Chondrocyte (in vitro differentiated cells): ENCODE measurements around the gene ANKDD1B. TPM values are rescaled to one million over a fixed set of nuclear protein-coding genes. Genes with fewer than 3 reads are reported as not detected.
"Not testable (repeated sequence)": the region's sequence is repeated elsewhere in the genome, so short reads cannot be mapped to it uniquely, and the experiment has no call there.

Experiments used
- DNase-seq: peaks from one replicate; pipeline ENCODE4 v3.0.0; 2021; ENCODE audit warnings: mixed read lengths, low spot score
- H3K27ac Mint-ChIP-seq: one replicate; pipeline ENCODE4 v1.8.0; 2021; ENCODE audit warnings: mild to moderate bottlenecking, moderate library complexity, mixed read lengths; ENCODE audit not compliant: unreplicated experiment
- H3K27me3 Mint-ChIP-seq: 2 replicates; pipeline ENCODE4 v1.8.0; 2021; ENCODE audit warnings: low read depth, mixed read lengths
- H3K36me3 Mint-ChIP-seq: 2 replicates; pipeline ENCODE4 v1.8.0; 2021; ENCODE audit warnings: low read depth, mixed read lengths
- H3K4me1 Mint-ChIP-seq: 2 replicates; pipeline ENCODE4 v1.8.0; 2021; ENCODE audit warnings: low read depth, mild to moderate bottlenecking, mixed read lengths
- H3K4me3 Mint-ChIP-seq: one replicate; pipeline ENCODE4 v1.8.0; 2021; ENCODE audit warnings: mild to moderate bottlenecking, moderate library complexity, mixed read lengths; ENCODE audit not compliant: unreplicated experiment
- H3K9me3 Mint-ChIP-seq: 2 replicates; pipeline ENCODE4 v1.8.0; 2021; ENCODE audit warnings: low read depth, mixed read lengths
- total RNA-seq: library from RNA; stranded (reverse); gene quantifications from 3 replicates; pipeline ENCODE4 v1.2.1, GENCODE V29; 2021
- TF ChIP-seq, protein P1 (sequence below): fragments of 200-600 bp; sonication (generic); IDR thresholded peaks from 2 replicates; pipeline ENCODE4 v1.5.0; 2021; ENCODE audit warnings: antibody characterized with exemption, mild to moderate bottlenecking, moderate library complexity

The ANKDD1B gene
- total RNA-seq, 1 donor from 2014 or later = 0.42 TPM

DNA sequence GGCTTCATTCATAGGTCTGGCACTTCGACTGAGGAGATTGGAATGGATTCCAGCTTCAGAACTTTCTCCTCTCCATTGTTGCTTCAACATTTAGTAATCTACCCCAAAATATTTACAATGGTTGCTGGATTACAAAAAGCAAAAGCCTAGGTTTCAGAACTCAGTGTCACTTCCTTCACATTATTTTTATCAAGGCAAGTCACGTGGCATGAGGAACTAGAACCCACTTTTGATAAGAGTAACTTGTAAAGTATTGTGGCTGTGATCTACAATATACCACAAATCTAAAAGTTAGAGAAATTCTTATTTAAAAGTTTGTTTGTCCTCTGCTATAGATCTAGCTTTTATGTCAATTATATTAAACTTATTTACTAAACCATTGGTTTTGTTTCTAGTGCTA, 39.7 kb upstream of the ANKDD1B start:
- Mint-ChIP-seq H3K27me3 (no peaks in the 10 kb centered on the region), H3K4me1 (peaks cover 34% of the 10 kb centered on the region), H3K4me3 (no peak overlapping the region), H3K27ac (no peak overlapping the region), H3K9me3 (no peaks in the 10 kb centered on the region), H3K36me3 (peaks cover 1% of the 10 kb centered on the region)
- DNase-seq = no peak
- TF ChIP-seq, protein P1, sequence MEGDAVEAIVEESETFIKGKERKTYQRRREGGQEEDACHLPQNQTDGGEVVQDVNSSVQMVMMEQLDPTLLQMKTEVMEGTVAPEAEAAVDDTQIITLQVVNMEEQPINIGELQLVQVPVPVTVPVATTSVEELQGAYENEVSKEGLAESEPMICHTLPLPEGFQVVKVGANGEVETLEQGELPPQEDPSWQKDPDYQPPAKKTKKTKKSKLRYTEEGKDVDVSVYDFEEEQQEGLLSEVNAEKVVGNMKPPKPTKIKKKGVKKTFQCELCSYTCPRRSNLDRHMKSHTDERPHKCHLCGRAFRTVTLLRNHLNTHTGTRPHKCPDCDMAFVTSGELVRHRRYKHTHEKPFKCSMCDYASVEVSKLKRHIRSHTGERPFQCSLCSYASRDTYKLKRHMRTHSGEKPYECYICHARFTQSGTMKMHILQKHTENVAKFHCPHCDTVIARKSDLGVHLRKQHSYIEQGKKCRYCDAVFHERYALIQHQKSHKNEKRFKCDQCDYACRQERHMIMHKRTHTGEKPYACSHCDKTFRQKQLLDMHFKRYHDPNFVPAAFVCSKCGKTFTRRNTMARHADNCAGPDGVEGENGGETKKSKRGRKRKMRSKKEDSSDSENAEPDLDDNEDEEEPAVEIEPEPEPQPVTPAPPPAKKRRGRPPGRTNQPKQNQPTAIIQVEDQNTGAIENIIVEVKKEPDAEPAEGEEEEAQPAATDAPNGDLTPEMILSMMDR = no peak

DNA sequence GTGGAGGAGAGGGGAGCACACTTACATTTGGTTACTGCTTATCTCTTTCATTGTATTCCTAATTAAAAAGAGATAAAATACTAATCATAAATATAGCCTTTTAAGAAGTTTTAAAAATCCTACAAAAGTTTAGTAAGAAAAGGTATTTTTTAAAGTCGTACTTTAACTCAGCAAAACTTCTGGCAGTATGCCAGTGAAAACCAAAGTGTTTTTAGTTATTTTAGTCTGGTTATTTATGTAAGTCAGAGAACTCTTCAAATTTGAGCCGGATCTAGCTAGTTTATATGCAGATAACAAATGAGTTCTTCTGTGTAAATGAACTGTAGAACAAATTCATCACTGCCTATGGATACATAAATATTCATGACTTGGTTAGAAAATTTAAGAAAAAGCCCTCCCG, 36.5 kb upstream of the ANKDD1B start:
- Mint-ChIP-seq H3K4me1 (peaks cover 15% of the 10 kb centered on the region), H3K4me3 (peak overlapping the region; percentile 47), H3K27ac (peak overlapping the region; percentile 90), H3K9me3 (no peaks in the 10 kb centered on the region), H3K27me3 (no peaks in the 10 kb centered on the region), H3K36me3 (peaks cover 8% of the 10 kb centered on the region)
- TF ChIP-seq, protein P1 = no peak
- DNase-seq = no peak

DNA sequence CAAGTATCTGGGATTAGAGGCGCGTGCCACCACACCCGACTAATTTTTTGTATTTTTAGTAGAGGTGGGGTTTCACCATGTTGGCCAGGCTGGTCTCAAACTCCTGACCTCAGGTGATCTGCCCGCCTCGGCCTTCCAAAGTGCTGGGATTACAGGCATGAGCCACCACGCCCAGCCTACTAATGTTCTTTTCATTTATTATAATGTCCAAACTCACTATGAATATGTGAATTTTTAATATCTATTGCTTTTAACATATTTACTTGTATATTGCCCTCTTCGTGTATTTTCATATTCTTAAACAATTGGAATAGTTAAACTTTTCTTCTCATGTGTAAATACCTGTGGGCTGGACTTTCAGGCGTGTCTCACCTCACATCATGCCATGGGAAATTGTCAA, 33.0 kb upstream of the ANKDD1B start:
- not testable (repeated sequence) for H3K27ac Mint-ChIP-seq, H3K27me3 Mint-ChIP-seq, H3K4me3 Mint-ChIP-seq, H3K9me3 Mint-ChIP-seq, DNase-seq
- peaks cover 15% of the 10 kb centered on the region for H3K4me1 Mint-ChIP-seq
- peaks cover 10% of the 10 kb centered on the region for H3K36me3 Mint-ChIP-seq

DNA sequence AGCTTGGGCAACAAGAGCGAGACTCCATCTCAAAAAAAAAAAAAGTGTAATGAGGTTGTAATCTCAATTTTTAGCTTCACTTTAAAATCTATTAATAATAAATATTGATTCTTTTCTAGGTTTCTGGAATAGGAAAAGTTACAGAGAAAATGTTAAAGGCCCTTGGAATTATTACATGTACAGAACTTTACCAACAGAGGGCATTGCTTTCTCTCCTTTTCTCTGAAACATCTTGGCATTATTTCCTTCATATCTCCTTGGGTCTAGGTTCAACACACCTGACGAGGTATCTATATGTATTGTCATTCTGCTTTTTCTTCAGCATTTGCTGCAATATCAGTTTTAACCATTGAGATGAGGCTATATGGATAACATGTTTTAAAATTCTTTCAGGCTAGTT, 26.6 kb upstream of the ANKDD1B start:
- Mint-ChIP-seq H3K4me1 (no peaks in the 10 kb centered on the region), H3K4me3 (no peak overlapping the region), H3K27me3 (no peaks in the 10 kb centered on the region), H3K9me3 (no peaks in the 10 kb centered on the region), H3K27ac (no peak overlapping the region), H3K36me3 (peaks cover 14% of the 10 kb centered on the region)
- no peak for DNase-seq
- TF ChIP-seq, protein P1 = peak; percentile 60

DNA sequence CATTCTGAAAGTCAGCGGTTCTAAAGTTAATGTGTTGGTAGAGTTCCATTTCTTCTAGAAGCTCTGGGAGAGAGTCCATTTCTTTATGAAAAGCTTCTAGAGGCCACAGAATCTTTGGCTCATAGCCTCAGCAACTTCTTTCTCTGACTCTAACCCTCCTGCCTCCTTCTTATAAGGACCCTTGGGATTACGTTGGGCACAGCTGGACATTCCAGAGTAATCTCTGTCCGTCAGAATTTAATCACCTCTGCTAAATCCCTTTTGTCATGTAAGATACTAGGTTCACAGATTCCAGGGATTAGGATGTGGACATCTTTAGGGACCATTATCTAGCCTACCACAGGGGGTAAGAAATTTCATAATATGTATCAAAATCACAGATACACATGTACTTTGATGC, 22.6 kb upstream of the ANKDD1B start:
- no peak for DNase-seq
- Mint-ChIP-seq H3K27ac (no peak overlapping the region), H3K9me3 (no peaks in the 10 kb centered on the region), H3K4me3 (no peak overlapping the region), H3K36me3 (peaks cover 15% of the 10 kb centered on the region), H3K4me1 (no peaks in the 10 kb centered on the region), H3K27me3 (no peaks in the 10 kb centered on the region)
- TF ChIP-seq, protein P1 = no peak

DNA sequence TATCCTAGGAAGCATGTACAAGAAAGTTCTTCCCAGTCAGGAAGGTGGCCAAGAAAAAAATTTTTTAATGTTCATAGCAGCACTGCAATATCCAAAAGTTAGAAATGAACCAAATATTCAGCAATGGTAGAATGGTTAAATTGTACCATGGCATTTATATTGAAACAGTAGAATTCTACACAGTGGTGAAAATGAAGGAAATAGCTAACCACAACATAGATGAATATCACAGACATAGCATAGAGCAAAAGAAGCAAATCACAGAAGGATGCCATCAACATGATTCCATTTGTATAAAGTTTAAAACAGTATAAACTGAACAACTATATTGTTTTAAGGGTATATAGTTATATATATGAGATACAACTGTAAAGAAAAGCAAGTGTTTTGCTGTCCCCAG, 10.7 kb upstream of the ANKDD1B start:
- H3K27ac Mint-ChIP-seq = no peak overlapping the region
- no peaks in the 10 kb centered on the region for H3K27me3 Mint-ChIP-seq
- H3K4me3 Mint-ChIP-seq = no peak overlapping the region
- H3K36me3 Mint-ChIP-seq = peaks cover 13% of the 10 kb centered on the region
- H3K9me3 Mint-ChIP-seq = no peaks in the 10 kb centered on the region
- TF ChIP-seq, protein P1 = no peak
- H3K4me1 Mint-ChIP-seq = peaks cover 5% of the 10 kb centered on the region
- DNase-seq = no peak
